GM23338 (cell line): Measurements from ENCODE around the gene NCSTN. TPM values are rescaled to one million over a fixed set of nuclear protein-coding genes. Genes with fewer than 3 reads are reported as not detected.

Experiments
- ATAC-seq: fragments of 200-7000 bp; cut with Tn5 transposase; 3 replicates; pipeline ENCODE4 v1.9.1; 2020
- DNase-seq: peaks from one replicate; pipeline ENCODE4 v3.0.0-alpha.2; 2015; ENCODE audit warnings: low spot score
- H2AFZ ChIP-seq: fragments of 200-600 bp; sonication (generic); 2 replicates; pipeline ENCODE4 v1.8.0; 2016; ENCODE audit warnings: antibody characterized with exemption, mild to moderate bottlenecking, moderate library complexity
- H3F3A ChIP-seq: fragments of 200-600 bp; sonication (generic); replicated peaks from 2 replicates; pipeline ENCODE4 v1.8.0; 2017; ENCODE audit warnings: antibody characterized with exemption, mixed run types, low read depth
- H3K27ac ChIP-seq: fragments of 200-600 bp; sonication (generic); 2 replicates; pipeline ENCODE4 v1.6.1; 2016; ENCODE audit warnings: low read depth
- H3K27me3 ChIP-seq: fragments of 200-600 bp; sonication (generic); 2 replicates; pipeline ENCODE4 v1.8.0; 2016; ENCODE audit warnings: mild to moderate bottlenecking, mixed run types, moderate library complexity; ENCODE audit not compliant: insufficient read depth
- H3K36me3 ChIP-seq: fragments of 200-600 bp; sonication (generic); 2 replicates; pipeline ENCODE4 v1.8.0; 2016; ENCODE audit warnings: mild to moderate bottlenecking; ENCODE audit not compliant: insufficient read depth
- H3K4me1 ChIP-seq: fragments of 200-600 bp; sonication (generic); 2 replicates; pipeline ENCODE4 v1.8.0; 2016; ENCODE audit warnings: mild to moderate bottlenecking, moderate library complexity; ENCODE audit not compliant: insufficient read depth
- H3K4me2 ChIP-seq: fragments of 200-600 bp; sonication (generic); 2 replicates; pipeline ENCODE4 v1.7.1; 2017; ENCODE audit warnings: mixed run types
- H3K4me3 ChIP-seq: fragments of 200-600 bp; sonication (generic); 2 replicates; pipeline ENCODE4 v1.6.1; 2016; ENCODE audit warnings: mixed run types
- H3K79me2 ChIP-seq: fragments of 200-600 bp; sonication (generic); replicated peaks from 2 replicates; pipeline ENCODE4 v1.8.0; 2017; ENCODE audit warnings: mild to moderate bottlenecking; ENCODE audit not compliant: insufficient read depth
- H3K9me2 ChIP-seq: fragments of 200-600 bp; sonication (generic); 2 replicates; pipeline ENCODE4 v1.8.0; 2017; ENCODE audit not compliant: insufficient read depth
- H4K20me1 ChIP-seq: fragments of 200-600 bp; sonication (generic); replicated peaks from 2 replicates; pipeline ENCODE4 v1.8.0; 2017; ENCODE audit warnings: mild to moderate bottlenecking; ENCODE audit not compliant: insufficient read depth
- H3K27ac Mint-ChIP-seq: 2 replicates; pipeline ENCODE4 v1.8.0; 2020; ENCODE audit warnings: inconsistent platforms, mild to moderate bottlenecking, moderate library complexity, mixed read lengths
- H3K27me3 Mint-ChIP-seq: 3 replicates; pipeline ENCODE4 v1.8.0; 2022; ENCODE audit warnings: low read depth, mild to moderate bottlenecking, moderate library complexity, mixed read lengths, inconsistent platforms; ENCODE audit not compliant: insufficient read depth, poor library complexity
- H3K36me3 Mint-ChIP-seq: 3 replicates; pipeline ENCODE4 v1.8.0; 2021; ENCODE audit warnings: low read depth, mild to moderate bottlenecking, inconsistent platforms, moderate library complexity, mixed read lengths
- H3K4me1 Mint-ChIP-seq: 3 replicates; pipeline ENCODE4 v1.8.0; 2020; ENCODE audit warnings: mild to moderate bottlenecking, inconsistent platforms, mixed read lengths
- H3K4me3 Mint-ChIP-seq: 3 replicates; pipeline ENCODE4 v1.8.0; 2021; ENCODE audit warnings: moderate library complexity, mild to moderate bottlenecking, inconsistent platforms, mixed read lengths
- H3K9me3 Mint-ChIP-seq: 3 replicates; pipeline ENCODE4 v1.8.0; 2020; ENCODE audit warnings: moderate library complexity, mild to moderate bottlenecking, inconsistent platforms, mixed read lengths
- CREB1 ChIP-seq: fragments of 250-450 bp; sonication (Bioruptor Pico); IDR thresholded peaks from 2 replicates; pipeline ENCODE4 v1.5.0; 2020; ENCODE audit warnings: low read depth, mild to moderate bottlenecking, moderate library complexity
- EZH2phosphoT487 ChIP-seq: fragments of 200-600 bp; sonication (generic); IDR thresholded peaks from one replicate; pipeline ENCODE4 v1.8.1; 2018; ENCODE audit warnings: antibody characterized with exemption; ENCODE audit not compliant: unreplicated experiment
- POLR2AphosphoS5 ChIP-seq: IDR thresholded peaks from 2 replicates; pipeline ENCODE4 v1.6.1; 2016; ENCODE audit warnings: antibody characterized with exemption, low read depth
- STAT1 ChIP-seq: IDR thresholded peaks from one replicate; pipeline ENCODE4 v1.6.1; 2016; ENCODE audit warnings: antibody characterized with exemption; ENCODE audit not compliant: unreplicated experiment
- ZNF114 ChIP-seq: fragments of 250-450 bp; sonication (Bioruptor Pico); IDR thresholded peaks from 2 replicates; pipeline ENCODE4 v1.5.0; 2020; ENCODE audit warnings: mild to moderate bottlenecking, moderate library complexity
- ZNF331 ChIP-seq: fragments of 250-450 bp; sonication (Bioruptor Pico); IDR thresholded peaks from 2 replicates; pipeline ENCODE4 v1.5.0; 2020; ENCODE audit warnings: low read depth, mild to moderate bottlenecking, moderate library complexity
- polyA plus RNA-seq: library from polyadenylated mRNA; unstranded; fragments of >200 nt; fragmentation: Nextera tagmentation; extraction: Ambion mirVana; gene quantifications from 2 replicates; pipeline ENCODE4 v1.2.1, GENCODE V29; 2016
- total RNA-seq: library from RNA; depleted of rRNA; stranded (reverse); fragments of >200 nt; shearing (Covaris generic); gene quantifications from 2 replicates; pipeline ENCODE4 v1.2.3, GENCODE V29; 2014
- TF ChIP-seq, protein P1 (sequence below): IDR thresholded peaks from one replicate; pipeline ENCODE4 v1.6.1; 2018; ENCODE audit warnings: antibody characterized with exemption; ENCODE audit not compliant: unreplicated experiment
- TF ChIP-seq, protein P2 (sequence below), 2 experiments: fragments of 200-600 bp in 1 of 2; sonication (generic) in 1 of 2; conservative IDR thresholded peaks; 2 replicates each; pipeline versions ENCODE4 v1.5.1 to v1.6.1; 2016 to 2017; ENCODE audit warnings: antibody characterized with exemption in 2 of 2, low read depth in 2 of 2, mild to moderate bottlenecking in 2 of 2, moderate library complexity in 1 of 2
- TF ChIP-seq, protein P3 (sequence below): IDR thresholded peaks from 2 replicates; pipeline ENCODE4 v1.6.1; 2016; ENCODE audit warnings: antibody characterized with exemption

Gene NCSTN
- total and polyA plus RNA-seq, 2 experiments from 2014 or later = 36.0 to 45.9 TPM

DNA sequence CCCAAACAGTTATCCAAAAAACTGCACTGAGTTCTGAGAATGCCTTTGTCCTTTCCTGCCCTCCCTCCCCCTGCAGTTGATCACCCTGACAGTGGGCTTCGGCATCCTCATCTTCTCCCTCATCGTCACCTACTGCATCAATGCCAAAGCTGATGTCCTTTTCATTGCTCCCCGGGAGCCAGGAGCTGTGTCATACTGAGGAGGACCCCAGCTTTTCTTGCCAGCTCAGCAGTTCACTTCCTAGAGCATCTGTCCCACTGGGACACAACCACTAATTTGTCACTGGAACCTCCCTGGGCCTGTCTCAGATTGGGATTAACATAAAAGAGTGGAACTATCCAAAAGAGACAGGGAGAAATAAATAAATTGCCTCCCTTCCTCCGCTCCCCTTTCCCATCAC lies 14.9 kb downstream of the NCSTN start (continued):
- no peak for TF ChIP-seq POLR2AphosphoS5
- TF ChIP-seq STAT1 = no peak
- TF ChIP-seq, protein P1, sequence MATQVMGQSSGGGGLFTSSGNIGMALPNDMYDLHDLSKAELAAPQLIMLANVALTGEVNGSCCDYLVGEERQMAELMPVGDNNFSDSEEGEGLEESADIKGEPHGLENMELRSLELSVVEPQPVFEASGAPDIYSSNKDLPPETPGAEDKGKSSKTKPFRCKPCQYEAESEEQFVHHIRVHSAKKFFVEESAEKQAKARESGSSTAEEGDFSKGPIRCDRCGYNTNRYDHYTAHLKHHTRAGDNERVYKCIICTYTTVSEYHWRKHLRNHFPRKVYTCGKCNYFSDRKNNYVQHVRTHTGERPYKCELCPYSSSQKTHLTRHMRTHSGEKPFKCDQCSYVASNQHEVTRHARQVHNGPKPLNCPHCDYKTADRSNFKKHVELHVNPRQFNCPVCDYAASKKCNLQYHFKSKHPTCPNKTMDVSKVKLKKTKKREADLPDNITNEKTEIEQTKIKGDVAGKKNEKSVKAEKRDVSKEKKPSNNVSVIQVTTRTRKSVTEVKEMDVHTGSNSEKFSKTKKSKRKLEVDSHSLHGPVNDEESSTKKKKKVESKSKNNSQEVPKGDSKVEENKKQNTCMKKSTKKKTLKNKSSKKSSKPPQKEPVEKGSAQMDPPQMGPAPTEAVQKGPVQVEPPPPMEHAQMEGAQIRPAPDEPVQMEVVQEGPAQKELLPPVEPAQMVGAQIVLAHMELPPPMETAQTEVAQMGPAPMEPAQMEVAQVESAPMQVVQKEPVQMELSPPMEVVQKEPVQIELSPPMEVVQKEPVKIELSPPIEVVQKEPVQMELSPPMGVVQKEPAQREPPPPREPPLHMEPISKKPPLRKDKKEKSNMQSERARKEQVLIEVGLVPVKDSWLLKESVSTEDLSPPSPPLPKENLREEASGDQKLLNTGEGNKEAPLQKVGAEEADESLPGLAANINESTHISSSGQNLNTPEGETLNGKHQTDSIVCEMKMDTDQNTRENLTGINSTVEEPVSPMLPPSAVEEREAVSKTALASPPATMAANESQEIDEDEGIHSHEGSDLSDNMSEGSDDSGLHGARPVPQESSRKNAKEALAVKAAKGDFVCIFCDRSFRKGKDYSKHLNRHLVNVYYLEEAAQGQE = no peak
- no peak for TF ChIP-seq ZNF331 (CRISPR knock-in tag)

DNA sequence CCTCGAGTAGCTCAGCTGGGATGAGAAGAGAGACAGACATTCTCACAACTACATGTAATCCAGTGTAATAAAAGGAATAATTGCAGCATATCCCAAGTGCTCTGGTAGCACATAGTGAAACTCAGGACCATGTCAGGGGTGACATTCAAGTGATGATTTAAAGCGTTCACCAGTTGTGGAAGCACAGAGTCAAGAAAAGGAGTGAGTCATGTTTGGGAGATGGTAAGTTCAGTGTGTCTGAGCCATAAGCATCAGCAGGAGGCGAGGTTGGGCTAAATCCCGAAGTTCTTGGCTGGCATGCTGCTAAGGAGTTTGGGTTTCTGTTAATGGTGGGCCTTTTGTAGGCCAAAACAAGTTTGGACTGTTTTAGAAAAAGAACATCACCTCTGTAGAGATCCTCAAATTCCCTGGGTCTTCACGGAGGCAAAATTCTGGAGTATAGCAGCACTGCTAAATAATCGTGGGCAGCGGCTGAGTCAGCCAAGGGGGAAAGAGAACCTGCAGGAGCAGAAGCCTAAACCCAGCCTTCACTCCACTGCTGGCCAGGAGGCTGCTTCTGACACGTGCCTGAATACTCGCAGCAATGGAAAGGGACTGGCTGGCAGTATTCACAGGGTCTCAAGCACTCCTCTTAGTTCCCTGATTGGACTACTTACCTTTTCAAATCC lies 16.5 kb downstream of the NCSTN start:
- H3K36me3 ChIP-seq = peaks cover 23% of the 10 kb centered on the region
- no peaks in the 10 kb centered on the region for H4K20me1 ChIP-seq
- no peak overlapping the region for H2AFZ ChIP-seq
- H3K27ac ChIP-seq = no peak overlapping the region; the same call in 1 of the 2 replicates
- H3K4me2 ChIP-seq = no peak overlapping the region
- Mint-ChIP-seq H3K36me3 (peaks cover 60% of the 10 kb centered on the region), H3K4me3 (no peak overlapping the region), H3K9me3 (no peaks in the 10 kb centered on the region), H3K4me1 (peaks cover 33% of the 10 kb centered on the region), H3K27ac (no peak overlapping the region), H3K27me3 (peaks cover 7% of the 10 kb centered on the region)
- peaks cover 20% of the 10 kb centered on the region for H3K4me1 ChIP-seq
- H3K9me2 ChIP-seq = no peaks in the 10 kb centered on the region
- TF ChIP-seq STAT1 (no peak), CREB1 (no peak), EZH2phosphoT487 (no peak), ZNF114 (CRISPR knock-in tag) (no peak)
- TF ChIP-seq, protein P2, sequence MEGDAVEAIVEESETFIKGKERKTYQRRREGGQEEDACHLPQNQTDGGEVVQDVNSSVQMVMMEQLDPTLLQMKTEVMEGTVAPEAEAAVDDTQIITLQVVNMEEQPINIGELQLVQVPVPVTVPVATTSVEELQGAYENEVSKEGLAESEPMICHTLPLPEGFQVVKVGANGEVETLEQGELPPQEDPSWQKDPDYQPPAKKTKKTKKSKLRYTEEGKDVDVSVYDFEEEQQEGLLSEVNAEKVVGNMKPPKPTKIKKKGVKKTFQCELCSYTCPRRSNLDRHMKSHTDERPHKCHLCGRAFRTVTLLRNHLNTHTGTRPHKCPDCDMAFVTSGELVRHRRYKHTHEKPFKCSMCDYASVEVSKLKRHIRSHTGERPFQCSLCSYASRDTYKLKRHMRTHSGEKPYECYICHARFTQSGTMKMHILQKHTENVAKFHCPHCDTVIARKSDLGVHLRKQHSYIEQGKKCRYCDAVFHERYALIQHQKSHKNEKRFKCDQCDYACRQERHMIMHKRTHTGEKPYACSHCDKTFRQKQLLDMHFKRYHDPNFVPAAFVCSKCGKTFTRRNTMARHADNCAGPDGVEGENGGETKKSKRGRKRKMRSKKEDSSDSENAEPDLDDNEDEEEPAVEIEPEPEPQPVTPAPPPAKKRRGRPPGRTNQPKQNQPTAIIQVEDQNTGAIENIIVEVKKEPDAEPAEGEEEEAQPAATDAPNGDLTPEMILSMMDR (conservative IDR thresholded peaks at IDR 0.05; ENCODE audit: low read depth in 2 of 2) = peak in 1 of 2 experiments; percentile 36; a peak in 2 of 4 replicates
- TF ChIP-seq, protein P1 = no peak
- TF ChIP-seq, protein P3, sequence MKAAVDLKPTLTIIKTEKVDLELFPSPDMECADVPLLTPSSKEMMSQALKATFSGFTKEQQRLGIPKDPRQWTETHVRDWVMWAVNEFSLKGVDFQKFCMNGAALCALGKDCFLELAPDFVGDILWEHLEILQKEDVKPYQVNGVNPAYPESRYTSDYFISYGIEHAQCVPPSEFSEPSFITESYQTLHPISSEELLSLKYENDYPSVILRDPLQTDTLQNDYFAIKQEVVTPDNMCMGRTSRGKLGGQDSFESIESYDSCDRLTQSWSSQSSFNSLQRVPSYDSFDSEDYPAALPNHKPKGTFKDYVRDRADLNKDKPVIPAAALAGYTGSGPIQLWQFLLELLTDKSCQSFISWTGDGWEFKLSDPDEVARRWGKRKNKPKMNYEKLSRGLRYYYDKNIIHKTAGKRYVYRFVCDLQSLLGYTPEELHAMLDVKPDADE = no peak
- no peaks in the 10 kb centered on the region for H3K27me3 ChIP-seq
- no peaks in the 10 kb centered on the region for H3F3A ChIP-seq
- peak; percentile 11 for DNase-seq
- no peaks in the 10 kb centered on the region for H3K79me2 ChIP-seq
- H3K4me3 ChIP-seq = no peak overlapping the region
- no peak for ATAC-seq
